B cell (primary cell): ENCODE data around the gene GNA14. TPM values are rescaled to one million over a fixed set of nuclear protein-coding genes. Genes with fewer than 3 reads are reported as not detected.

Experiments
- ATAC-seq: fragments of 200-7000 bp; cut with Tn5 transposase; one replicate; pipeline ENCODE4 v1.10.0; 2021; ENCODE audit warnings: low read depth, mild to moderate bottlenecking, moderate number of reproducible peaks, moderate library complexity
- CTCF ChIA-PET: fragments of 350-600 bp; sonication (Branson Sonifier 250); formaldehyde crosslinking; loops from one replicate; lab custom pipeline; 2021; ENCODE audit warnings: antibody characterized with exemption, inconsistent platforms; lab: Charles Lee
- POLR2A ChIA-PET: fragments of 350-600 bp; sonication (Branson Sonifier 250); formaldehyde crosslinking; loops from one replicate; lab custom pipeline; 2021; ENCODE audit warnings: antibody characterized with exemption; lab: Charles Lee
- DNase-seq: peaks from one replicate; pipeline ENCODE4 v3.0.0; 2013
- H2AFZ ChIP-seq: 2 replicates; pipeline ENCODE4 v1.6.1; 2012; ENCODE audit warnings: mild to moderate bottlenecking, low read depth, low read length; ENCODE audit not compliant: insufficient read depth, poor library complexity, severe bottlenecking
- H3K27ac ChIP-seq, 2 donors: 1 replicate in 1 of 2; 2 replicates in 1 of 2; pipeline ENCODE4 v1.5.1; 2012 to 2013; ENCODE audit warnings: low read length in 2 of 2, mild to moderate bottlenecking in 2 of 2, moderate library complexity in 1 of 2
- H3K27me3 ChIP-seq, 4 experiments: fragments of 200-600 bp in 1 of 4; sonication (generic) in 1 of 4; replicated peaks in 1 of 4; 1 replicate in 2 of 4; 2 replicates in 2 of 4; pipeline versions ENCODE4 v1.6.1 to v1.7.0; 2013 to 2016; ENCODE audit warnings: low read length in 3 of 4, mild to moderate bottlenecking in 2 of 4, mixed read lengths in 1 of 4, moderate library complexity in 1 of 4; ENCODE audit not compliant: insufficient read depth in 4 of 4, control insufficient read depth in 3 of 4; ENCODE audit errors: control extremely low read depth in 1 of 4
- H3K36me3 ChIP-seq, 2 experiments: replicated peaks in 1 of 2; 1 replicate in 1 of 2; 2 replicates in 1 of 2; pipeline versions ENCODE4 v1.6.1 to v1.7.1; 2013; ENCODE audit warnings: low read length in 1 of 2; ENCODE audit not compliant: insufficient read depth in 2 of 2, control insufficient read depth in 1 of 2; ENCODE audit errors: control extremely low read depth in 1 of 2, extremely low read depth in 1 of 2
- H3K4me1 ChIP-seq, 2 donors: fragments of 200-600 bp in 1 of 2; sonication (generic) in 1 of 2; 1 replicate in 1 of 2; 2 replicates in 1 of 2; pipeline versions ENCODE4 v1.5.1 to v1.6.1; 2013 to 2017; ENCODE audit warnings: low read length in 2 of 2; ENCODE audit not compliant: control insufficient read depth in 2 of 2, insufficient read depth in 2 of 2
- H3K4me2 ChIP-seq: replicated peaks from 2 replicates; pipeline ENCODE3; 2012; ENCODE audit warnings: mild to moderate bottlenecking, low read depth, low read length; ENCODE audit not compliant: poor library complexity, severe bottlenecking
- H3K4me3 ChIP-seq, 5 experiments: fragments of 200-600 bp in 1 of 5; sonication (generic) in 1 of 5; 1 replicate in 3 of 5; 2 replicates in 2 of 5; pipeline versions ENCODE4 v1.5.1 to v1.7.0; 2011 to 2016; ENCODE audit warnings: low read length in 4 of 5, mild to moderate bottlenecking in 4 of 5, low read depth in 2 of 5, control low read depth in 1 of 5, moderate library complexity in 1 of 5; ENCODE audit not compliant: insufficient read depth in 1 of 5; ENCODE audit errors: control extremely low read depth in 1 of 5, extremely low read depth in 1 of 5
- H3K79me2 ChIP-seq: fragments of 200-600 bp; sonication (generic); one replicate; pipeline ENCODE4 v1.6.0; 2016; ENCODE audit warnings: low read length; ENCODE audit not compliant: control insufficient read depth, insufficient read depth
- H3K9ac ChIP-seq: fragments of 200-600 bp; sonication (generic); 2 replicates; pipeline ENCODE4 v1.6.1; 2017; ENCODE audit warnings: mild to moderate bottlenecking, low read length, moderate library complexity
- H3K9me3 ChIP-seq, 3 donors: one replicate each; pipeline versions ENCODE4 v1.6.1 to v1.7.1; 2013; ENCODE audit warnings: low read length in 2 of 3; ENCODE audit not compliant: control insufficient read depth in 2 of 3, insufficient read depth in 1 of 3; ENCODE audit errors: control extremely low read depth in 1 of 3
- H4K20me1 ChIP-seq: 2 replicates; pipeline ENCODE4 v1.6.0; 2012; ENCODE audit warnings: mild to moderate bottlenecking, low read length; ENCODE audit not compliant: insufficient read depth, control insufficient read depth, poor library complexity, severe bottlenecking
- H3K27ac Mint-ChIP-seq: one replicate; pipeline ENCODE4 v1.8.0; 2021; ENCODE audit warnings: mixed read lengths
- H3K27me3 Mint-ChIP-seq: one replicate; pipeline ENCODE4 v1.8.0; 2021; ENCODE audit warnings: mixed read lengths
- H3K4me1 Mint-ChIP-seq: one replicate; pipeline ENCODE4 v1.8.0; 2021; ENCODE audit warnings: mixed read lengths
- H3K4me3 Mint-ChIP-seq: one replicate; pipeline ENCODE4 v1.8.0; 2021; ENCODE audit warnings: mixed read lengths
- H3K9me3 Mint-ChIP-seq: one replicate; pipeline ENCODE4 v1.8.0; 2022; ENCODE audit warnings: mixed read lengths; ENCODE audit not compliant: insufficient read depth
- CTCF ChIP-seq: fragments of 200-600 bp; IDR thresholded peaks from one replicate; pipeline ENCODE4 v1.8.0; 2022; ENCODE audit warnings: antibody characterized with exemption, mild to moderate bottlenecking
- EZH2 ChIP-seq: IDR thresholded peaks from 2 replicates; pipeline ENCODE4 v1.6.1; 2012; ENCODE audit warnings: borderline replicate concordance, low read depth, mild to moderate bottlenecking, moderate library complexity, low read length; ENCODE audit not compliant: insufficient read depth, poor library complexity, severe bottlenecking
- WGBS: methylation state at CpG from one replicate; pipeline ENCODE4 v1.1.5; 2013; ENCODE audit warnings: missing lambda C conversion rate; ENCODE audit not compliant: insufficient coverage; 5-methylcytosine and 5-hydroxymethylcytosine counted together
- intact Hi-C: fragments of 100-400 bp; cut with micrococcal nuclease; formaldehyde crosslinking; loops from one replicate; pipeline ENCODE4 v1.10.0; 2022
- polyA plus RNA-seq: library from polyadenylated mRNA; depleted of rRNA; stranded (reverse); fragments of >200 nt; gene quantifications from 2 replicates; pipeline ENCODE4 v1.2.3, GENCODE V29; 2012
- total RNA-seq, 2 donors: library from RNA; stranded (reverse); fragments of 120-200 nt in 1 of 2; gene quantifications; 1 replicate in 1 of 2; 2 replicates in 1 of 2; pipeline versions ENCODE4 v1.2.3 to v1.2.4, GENCODE V29; 2013 to 2022

Gene GNA14
- total and polyA plus RNA-seq, 2 donors (not counting 1 experiment from before 2014, with no cell fraction given), result not detected

GRCh38 chr9:77546376-77546950, 101.7 kb downstream of the GNA14 start:
- Histone ChIP-seq H3K4me2 (no peak overlapping the region), H3K36me3 (no peaks in the 10 kb centered on the region), H4K20me1 (no peaks in the 10 kb centered on the region), H3K27ac (no peak overlapping the region), H3K9ac (no peak overlapping the region), H3K79me2 (no peaks in the 10 kb centered on the region), H3K9me3 (peaks cover 0 to 16% (median 10%) of the 10 kb centered on the region in 3 donors), H3K4me1 (no peaks in the 10 kb centered on the region), H2AFZ (no peak overlapping the region), H3K4me3 (no peak overlapping the region), H3K27me3 (no peaks in the 10 kb centered on the region)
- intact Hi-C loops, result no loop called here
- Mint-ChIP-seq H3K27ac (no peak overlapping the region), H3K4me3 (no peak overlapping the region), H3K27me3 (peaks cover 2% of the 10 kb centered on the region), H3K9me3 (peaks cover 2% of the 10 kb centered on the region), H3K4me1 (no peaks in the 10 kb centered on the region)
- DNase-seq (no peak), ATAC-seq (no peak)
- CTCF ChIA-PET, result no interaction called here
- POLR2A ChIA-PET, result no interaction called here
- 100% methylated on average over 2 of the region's 5 CpGs for WGBS
- no peak for TF ChIP-seq CTCF
- TF ChIP-seq EZH2, result no peak

GRCh38 chr9:77544546-77544945, 103.6 kb downstream of the GNA14 start:
- H2AFZ ChIP-seq, result no peak overlapping the region
- Mint-ChIP-seq H3K9me3 (peaks cover 10% of the 10 kb centered on the region), H3K4me3 (no peak overlapping the region), H3K4me1 (no peaks in the 10 kb centered on the region), H3K27me3 (peaks cover 2% of the 10 kb centered on the region), H3K27ac (no peak overlapping the region)
- H3K27ac ChIP-seq, result no peak overlapping the region
- ATAC-seq (no peak), DNase-seq (no peak)
- peaks cover 3 to 18% (median 16%) of the 10 kb centered on the region in 3 donors for H3K9me3 ChIP-seq
- no peak overlapping the region for H3K4me2 ChIP-seq
- H3K36me3 ChIP-seq, result no peaks in the 10 kb centered on the region
- H3K27me3 ChIP-seq, result no peaks in the 10 kb centered on the region
- H4K20me1 ChIP-seq, result no peaks in the 10 kb centered on the region
- H3K79me2 ChIP-seq, result no peaks in the 10 kb centered on the region
- H3K9ac ChIP-seq, result no peak overlapping the region
- no peak for TF ChIP-seq CTCF
- no peak for TF ChIP-seq EZH2
- no peaks in the 10 kb centered on the region for H3K4me1 ChIP-seq
- ChIA-PET CTCF (no interaction called here), POLR2A (no interaction called here)
- intact Hi-C loops, result no loop called here
- no peak overlapping the region for H3K4me3 ChIP-seq
- WGBS, result 75% methylated on average over 2 of the region's 3 CpGs
